Heart right ventricle (tissue), 16 donors: ENCODE data around the gene DDX5. TPM values are rescaled to one million over a fixed set of nuclear protein-coding genes. Genes with fewer than 3 reads are reported as not detected.

ENCODE experiments used
- ATAC-seq, 8 donors: fragments of 200-7000 bp; cut with Tn5 transposase; one replicate each; pipeline ENCODE4 v1.9.1; 2020; ENCODE audit warnings: mild to moderate bottlenecking in 8 of 8, moderate library complexity in 8 of 8, moderate number of reproducible peaks in 1 of 8
- DNase-seq, 2 donors: peaks; one replicate each; pipeline ENCODE4 v3.0.0-alpha.2; 2020
- H3K27ac ChIP-seq, 10 donors: fragments of 200-600 bp; sonication (generic) in 2 of 10; one replicate each; pipeline versions ENCODE4 v1.5.0 to v1.8.0; 2020 to 2022; ENCODE audit warnings: mild to moderate bottlenecking in 3 of 10
- H3K27me3 ChIP-seq, 7 donors: fragments of 200-600 bp; one replicate each; pipeline ENCODE4 v1.8.0; 2021 to 2022; ENCODE audit warnings: mild to moderate bottlenecking in 2 of 7
- H3K36me3 ChIP-seq, 9 donors: fragments of 200-600 bp; sonication (generic) in 1 of 9; one replicate each; pipeline versions ENCODE4 v1.5.0 to v1.8.0; 2020 to 2022; ENCODE audit warnings: mild to moderate bottlenecking in 2 of 9
- H3K4me1 ChIP-seq, 9 donors: fragments of 200-600 bp; sonication (generic) in 1 of 9; one replicate each; pipeline versions ENCODE4 v1.5.0 to v1.8.0; 2020 to 2022; ENCODE audit warnings: mild to moderate bottlenecking in 4 of 9
- H3K4me3 ChIP-seq, 10 donors: fragments of 200-600 bp; sonication (generic) in 2 of 10; one replicate each; pipeline versions ENCODE4 v1.5.0 to v1.8.0; 2020 to 2022; ENCODE audit warnings: mild to moderate bottlenecking in 7 of 10, moderate library complexity in 2 of 10
- H3K9me3 ChIP-seq, 11 donors: fragments of 200-600 bp in 10 of 11; sonication (generic) in 2 of 11; one replicate each; pipeline versions ENCODE4 v1.5.0 to v1.8.0; 2013 to 2022; ENCODE audit warnings: mild to moderate bottlenecking in 2 of 11, control low read depth in 1 of 11, moderate library complexity in 1 of 11
- WGBS, 2 donors: extraction: QIAGEN DNeasy Blood & Tissue Kit; methylation state at CpG; one replicate each; pipeline ENCODE4 v1.1.7; 2013; ENCODE audit warnings: inconsistent platforms in 1 of 2; 5-methylcytosine and 5-hydroxymethylcytosine counted together
- intact Hi-C, 10 donors: fragments of 100-400 bp; cut with DNase I; formaldehyde crosslinking; loops; one replicate each; pipeline versions ENCODE4 v1.11.1 to v1.14.2; 2022
- polyA plus RNA-seq, 2 donors: library from polyadenylated mRNA; stranded (reverse); fragments of 200-250 nt; gene quantifications; one replicate each; pipeline ENCODE4 v1.2.3, GENCODE V29; 2013
- total RNA-seq, 10 donors: library from RNA; stranded (reverse); fragmentation: NEBNext Ultra II Directional in 3 of 10; extraction: Animal tissue kit (Norgen Biotek cat#: 25700) in 3 of 10; gene quantifications; one replicate each; pipeline versions ENCODE4 v1.2.1 to v1.2.4, GENCODE V29; 2021 to 2023
- TF ChIP-seq, protein P1 (sequence below), 9 donors: fragments of 200-600 bp; sonication (generic) in 2 of 9; IDR thresholded peaks; one replicate each; pipeline versions ENCODE4 v1.5.0 to v1.8.0; 2021 to 2022; ENCODE audit warnings: antibody characterized with exemption in 9 of 9, mild to moderate bottlenecking in 5 of 9, moderate library complexity in 1 of 9
- donor health status: Arrhythmogenic right ventricular cardiomyopathy.
- donor health status: ischemic (EF 13 %, LVEDD 7.1; RV severe dilation, severe dysfunction).
- donor health status: healthy with polysubstance abuse.
- donor health status: DM: no; HTN: yes; CAD: no.
- donor health status: DM: no; HTN: no; CAD: no.
- donor health status: ischemic (EF 25% LVEDD 6.9; RV normal size, moderate dysfunction).
- donor health status: ischemic (EF 25% LVEDD 5.7; RV mildly dilated, moderate dysfunction).
- donor health status: healthy.
- donor health status: DM: yes; HTN: yes; CAD: no.
- donor health status: Ischemic cardiomyopathy.
- donor health status: ischemic (EF 35%, LVEDD 5.7; RV mildly dilated, moderate dysfunction).
- donor health status: nonischemic (EF 11% LVEDD 7.7; RV severe dilation, severe dysfunction).
- donor health status: DM: yes; HTN: yes; CAD: no.
- donor health status: PGD.
- donor health status: ischemic (EF 29% LVEDD 5.4; RV normal size, mild dysfunction).
- donor health status: nonischemic (EF 23%, LVEDD 6.1; RV moderate dilation, normal function).

The DDX5 gene
- total and polyA plus RNA-seq, 12 donors: 215 to 474 (median 349) TPM

DNA sequence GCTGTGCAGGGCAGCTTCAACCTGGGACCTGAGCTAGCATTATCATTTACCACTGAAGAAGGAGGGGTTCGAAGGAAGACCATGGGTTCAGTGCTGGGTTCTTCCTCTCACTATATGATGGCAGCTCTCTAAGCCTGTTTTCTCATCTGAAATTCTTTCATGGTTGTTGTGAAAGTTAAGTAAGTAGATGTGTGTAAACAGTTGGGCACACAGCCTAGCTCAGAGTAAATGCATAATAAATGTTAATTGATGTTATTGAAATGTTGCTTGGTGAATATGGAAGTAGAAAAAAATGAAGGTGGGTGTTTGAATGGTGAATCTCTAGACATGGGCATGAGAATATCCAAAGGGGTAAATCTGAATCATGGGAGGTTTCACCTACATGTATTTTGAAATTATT, 9.7 kb upstream of the DDX5 start:
- Histone ChIP-seq H3K4me1 (no peaks in the 10 kb centered on the region), H3K4me3 (no peak overlapping the region), H3K9me3 (no peaks in the 10 kb centered on the region), H3K36me3 (peaks cover 0 to 100% (median 75%) of the 10 kb centered on the region in 9 donors), H3K27ac (no peak overlapping the region), H3K27me3 (no peaks in the 10 kb centered on the region)
- TF ChIP-seq, protein P1, sequence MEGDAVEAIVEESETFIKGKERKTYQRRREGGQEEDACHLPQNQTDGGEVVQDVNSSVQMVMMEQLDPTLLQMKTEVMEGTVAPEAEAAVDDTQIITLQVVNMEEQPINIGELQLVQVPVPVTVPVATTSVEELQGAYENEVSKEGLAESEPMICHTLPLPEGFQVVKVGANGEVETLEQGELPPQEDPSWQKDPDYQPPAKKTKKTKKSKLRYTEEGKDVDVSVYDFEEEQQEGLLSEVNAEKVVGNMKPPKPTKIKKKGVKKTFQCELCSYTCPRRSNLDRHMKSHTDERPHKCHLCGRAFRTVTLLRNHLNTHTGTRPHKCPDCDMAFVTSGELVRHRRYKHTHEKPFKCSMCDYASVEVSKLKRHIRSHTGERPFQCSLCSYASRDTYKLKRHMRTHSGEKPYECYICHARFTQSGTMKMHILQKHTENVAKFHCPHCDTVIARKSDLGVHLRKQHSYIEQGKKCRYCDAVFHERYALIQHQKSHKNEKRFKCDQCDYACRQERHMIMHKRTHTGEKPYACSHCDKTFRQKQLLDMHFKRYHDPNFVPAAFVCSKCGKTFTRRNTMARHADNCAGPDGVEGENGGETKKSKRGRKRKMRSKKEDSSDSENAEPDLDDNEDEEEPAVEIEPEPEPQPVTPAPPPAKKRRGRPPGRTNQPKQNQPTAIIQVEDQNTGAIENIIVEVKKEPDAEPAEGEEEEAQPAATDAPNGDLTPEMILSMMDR (IDR thresholded peaks at IDR 0.05): no peak
- no peak for DNase-seq
- intact Hi-C loops: no loop called here
- WGBS, 2 donors: 88 to 90% methylated on average over 1 of the region's 1 CpG
- no peak for ATAC-seq

DNA sequence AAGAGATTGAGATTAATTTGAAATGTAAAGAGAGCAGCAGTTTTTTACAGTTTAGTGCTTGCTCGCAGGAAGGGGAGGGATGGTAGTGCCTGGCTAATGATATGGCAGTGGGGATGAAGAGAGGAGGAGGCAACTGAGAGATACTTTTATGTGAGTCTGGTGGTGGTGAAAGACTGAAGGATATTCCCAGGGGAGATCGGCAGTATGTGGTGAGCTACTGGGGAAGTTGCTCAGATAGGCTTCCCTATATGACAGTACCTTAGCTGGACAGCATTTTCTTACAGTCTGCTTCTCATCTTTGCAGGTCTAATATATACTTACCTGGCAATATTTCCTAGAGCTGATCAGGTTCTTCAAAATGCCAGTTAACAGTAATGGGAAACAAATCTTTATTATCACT, 9.3 kb upstream of the DDX5 start:
- no peak for ATAC-seq
- no peak overlapping the region for H3K27ac ChIP-seq
- 57 to 58% methylated on average over 2 of the region's 2 CpGs for WGBS, 2 donors
- no peak for DNase-seq
- intact Hi-C loops: no loop called here
- TF ChIP-seq, protein P1 (IDR thresholded peaks at IDR 0.05): no peak
- H3K36me3 ChIP-seq: peaks cover 0 to 100% (median 75%) of the 10 kb centered on the region in 9 donors
- H3K27me3 ChIP-seq: no peaks in the 10 kb centered on the region
- no peaks in the 10 kb centered on the region for H3K9me3 ChIP-seq
- no peaks in the 10 kb centered on the region for H3K4me1 ChIP-seq
- no peak overlapping the region for H3K4me3 ChIP-seq

DNA sequence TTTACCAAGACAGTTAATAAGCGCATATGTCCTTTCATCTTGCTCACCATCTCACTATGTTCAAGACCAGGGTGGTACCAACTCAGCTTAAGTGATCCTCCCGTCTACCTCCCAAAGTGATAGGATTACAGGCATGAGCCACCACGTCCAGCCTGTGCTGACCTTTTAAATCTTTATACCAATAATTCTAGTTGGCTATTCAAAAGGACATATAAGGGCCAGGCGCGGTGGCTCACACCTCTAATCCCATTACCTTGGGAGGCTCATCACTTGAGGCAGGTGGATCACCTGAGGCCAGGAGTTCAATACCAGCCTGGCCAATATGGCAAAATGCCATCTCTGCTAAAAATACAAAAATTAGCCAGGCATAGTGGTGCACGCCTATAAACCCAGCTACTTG, 3.1 kb upstream of the DDX5 start:
- intact Hi-C loops: loop anchor here in 3 of 10 donors (5.0 to 10.0 kb wide), 2 partner anchors 87 to 684 kb away; partner anchors contain the start of genes FTSJ3 (in 1 of the 3) and PSMC5 (in 1 of the 3)
- WGBS, 2 donors: 87% methylated on average over 6 of the region's 6 CpGs

DNA sequence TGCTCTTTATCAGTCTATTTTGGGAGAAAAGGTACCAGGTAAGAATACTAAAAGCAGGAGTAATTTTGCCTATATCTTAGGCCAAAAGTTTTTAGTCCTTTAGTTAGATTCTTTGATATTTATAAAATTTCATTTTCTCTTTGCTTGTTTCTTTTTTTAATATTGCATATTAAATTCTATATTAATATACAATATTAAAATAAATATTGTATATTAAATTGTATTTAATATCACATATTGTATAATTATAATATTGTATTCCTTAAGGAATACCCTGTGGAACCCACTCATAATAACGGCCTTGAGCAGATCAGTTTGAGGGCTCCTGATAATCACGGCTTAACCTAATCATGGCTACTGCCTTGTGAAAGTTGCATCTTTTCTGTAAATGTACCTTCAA, 2.6 kb upstream of the DDX5 start:
- DNase-seq: no peak
- Histone ChIP-seq H3K27me3 (no peaks in the 10 kb centered on the region), H3K9me3 (no peaks in the 10 kb centered on the region), H3K4me1 (peaks cover 3 to 42% (median 33%) of the 10 kb centered on the region in 9 donors), H3K27ac (no peak overlapping the region), H3K4me3 (peak overlapping the region in 4 of 10 donors; percentile 90 to 98 (median 96)), H3K36me3 (peaks cover 0 to 65% (median 40%) of the 10 kb centered on the region in 9 donors)
- 79 to 84% methylated on average over 2 of the region's 2 CpGs for WGBS, 2 donors
- intact Hi-C loops: loop anchor here in 3 of 10 donors (5.0 to 10.0 kb wide), 2 partner anchors 86 to 684 kb away; partner anchors contain the start of genes FTSJ3 (in 1 of the 3) and PSMC5 (in 1 of the 3)
- ATAC-seq: no peak
- TF ChIP-seq, protein P1 (IDR thresholded peaks at IDR 0.05): no peak

More for the DNA sequence above, 3.1 kb upstream of the DDX5 start:
- H3K9me3 ChIP-seq: no peaks in the 10 kb centered on the region
- peaks cover 0 to 37% (median 28%) of the 10 kb centered on the region in 9 donors for H3K4me1 ChIP-seq
- DNase-seq: no peak
- no peak for ATAC-seq
- no peak overlapping the region for H3K4me3 ChIP-seq
- TF ChIP-seq, protein P1 (IDR thresholded peaks at IDR 0.05): no peak
- no peaks in the 10 kb centered on the region for H3K27me3 ChIP-seq
- H3K27ac ChIP-seq: no peak overlapping the region
- H3K36me3 ChIP-seq: peaks cover 0 to 65% (median 40%) of the 10 kb centered on the region in 9 donors
